Memory B cell (primary cell): ENCODE results near the gene TWNK.

Experiments
- ATAC-seq: fragments of 150-1000 bp; cut with Tn5 transposase; 2 replicates; pipeline ENCODE4 v1.10.0; 2021; ENCODE audit warnings: low read depth, mild to moderate bottlenecking, moderate library complexity
- DNase-seq, 2 donors: peaks; one replicate each; pipeline ENCODE4 v3.0.0; 2022; ENCODE audit warnings: low spot score in 2 of 2
- H3K27ac Mint-ChIP-seq: one replicate; pipeline ENCODE4 v1.8.0; 2022; ENCODE audit warnings: mild to moderate bottlenecking, moderate library complexity, mixed read lengths
- H3K27me3 Mint-ChIP-seq: one replicate; pipeline ENCODE4 v1.8.0; 2022; ENCODE audit warnings: mixed read lengths
- H3K36me3 Mint-ChIP-seq: one replicate; pipeline ENCODE4 v1.8.0; 2022; ENCODE audit warnings: mild to moderate bottlenecking, mixed read lengths
- H3K4me1 Mint-ChIP-seq: one replicate; pipeline ENCODE4 v1.8.0; 2022; ENCODE audit warnings: mixed read lengths
- H3K4me3 Mint-ChIP-seq: one replicate; pipeline ENCODE4 v1.8.0; 2022; ENCODE audit warnings: mild to moderate bottlenecking, moderate library complexity, mixed read lengths
- H3K9me3 Mint-ChIP-seq: one replicate; pipeline ENCODE4 v1.8.0; 2022; ENCODE audit warnings: mixed read lengths

Gene TWNK

GRCh38 chr10:101043363-101043707 is 56.0 kb downstream of the TWNK start:
- Mint-ChIP-seq H3K27ac (peak overlapping the region; percentile 95), H3K4me3 (peak overlapping the region; percentile 94), H3K27me3 (peaks cover 12% of the 10 kb centered on the region), H3K9me3 (no peaks in the 10 kb centered on the region), H3K4me1 (peaks cover 10% of the 10 kb centered on the region), H3K36me3 (peaks cover 4% of the 10 kb centered on the region)
- ATAC-seq (no peak), DNase-seq (no peak)
